ENCODE measurements around the gene FOXN3. TPM values are rescaled to one million over a fixed set of nuclear protein-coding genes. Genes with fewer than 3 reads are reported as not detected.

Gene FOXN3
- total RNA-seq, 1 donor from 2014 or later = 106 TPM

GRCh38 chr14:89258728-89259273 lies 158.2 kb downstream of the FOXN3 start:
- H3K4me1 Mint-ChIP-seq = peaks cover 40% of the 10 kb centered on the region

GRCh38 chr14:89256951-89257350 lies 160.1 kb downstream of the FOXN3 start:
- ATAC-seq (ENCODE audit: low read depth) = no peak

More at GRCh38 chr14:89258728-89259273, 158.2 kb downstream of the FOXN3 start:
- Mint-ChIP-seq H3K36me3 (ENCODE audit: low read depth) (peaks cover 27% of the 10 kb centered on the region), H3K4me3 (peak overlapping the region; percentile 7), H3K9me3 (no peaks in the 10 kb centered on the region), H3K27me3 (no peaks in the 10 kb centered on the region), H3K27ac (peak overlapping the region; percentile 37)
- CTCF ChIA-PET = interaction anchor here (1.0 to 1.3 kb wide), 3 partner anchors 16 to 125 kb away, joined by 3 read pairs; no protein-coding TSS in a partner anchor
- POLR2A ChIA-PET = interaction anchor here (0.6 to 1.0 kb wide), 4 partner anchors 14 to 175 kb away, joined by 3 to 5 read pairs (median 4); no protein-coding TSS in a partner anchor
- TF ChIP-seq CTCF (IDR thresholded peaks at IDR 0.05) = no peak
- intact Hi-C loops (cut with micrococcal nuclease) = no loop called here
- DNase-seq (no peak), ATAC-seq (ENCODE audit: low read depth) (peak; percentile 87)

GRCh38 chr14:89256283-89256682 lies 160.8 kb downstream of the FOXN3 start:
- ChIA-PET POLR2A (interaction anchor here (0.7 kb wide), 1 partner anchor 48 kb away, joined by 3 read pairs; no protein-coding TSS in a partner anchor), CTCF (no interaction called here)
- H3K27ac Mint-ChIP-seq = no peak overlapping the region
- H3K27me3 Mint-ChIP-seq = no peaks in the 10 kb centered on the region
- H3K4me1 Mint-ChIP-seq = peaks cover 28% of the 10 kb centered on the region
- TF ChIP-seq CTCF (IDR thresholded peaks at IDR 0.05) = no peak
- H3K4me3 Mint-ChIP-seq = no peak overlapping the region
- ATAC-seq (ENCODE audit: low read depth) (no peak), DNase-seq (no peak)
- H3K9me3 Mint-ChIP-seq = no peaks in the 10 kb centered on the region
- intact Hi-C loops (cut with micrococcal nuclease) = no loop called here
- H3K36me3 Mint-ChIP-seq (ENCODE audit: low read depth) = peaks cover 38% of the 10 kb centered on the region

More at GRCh38 chr14:89256951-89257350, 160.1 kb downstream of the FOXN3 start:
- Mint-ChIP-seq H3K27ac (no peak overlapping the region), H3K9me3 (no peaks in the 10 kb centered on the region), H3K4me1 (peaks cover 28% of the 10 kb centered on the region), H3K36me3 (ENCODE audit: low read depth) (peaks cover 37% of the 10 kb centered on the region), H3K27me3 (no peaks in the 10 kb centered on the region), H3K4me3 (no peak overlapping the region)
- ChIA-PET POLR2A (interaction anchor here (0.7 kb wide), 1 partner anchor 47 kb away, joined by 3 read pairs; no protein-coding TSS in a partner anchor), CTCF (no interaction called here)
- TF ChIP-seq CTCF (IDR thresholded peaks at IDR 0.05) = no peak
- intact Hi-C loops (cut with micrococcal nuclease) = no loop called here
- no peak for DNase-seq

- ChIA-PET POLR2A (no interaction called here), CTCF (no interaction called here)
- H3K27ac Mint-ChIP-seq = no peak overlapping the region
- peaks cover 2% of the 10 kb centered on the region for H3K9me3 Mint-ChIP-seq
- no peak overlapping the region for H3K4me3 Mint-ChIP-seq
- ATAC-seq (ENCODE audit: low read depth) (no peak), DNase-seq (no peak)
- H3K36me3 Mint-ChIP-seq (ENCODE audit: low read depth) = peaks cover 41% of the 10 kb centered on the region
- peaks cover 29% of the 10 kb centered on the region for H3K4me1 Mint-ChIP-seq
- intact Hi-C loops (cut with micrococcal nuclease) = no loop called here
- no peaks in the 10 kb centered on the region for H3K27me3 Mint-ChIP-seq
- TF ChIP-seq CTCF (IDR thresholded peaks at IDR 0.05) = no peak
These were observed 161.2 kb downstream of the FOXN3 start for GRCh38 chr14:89255852-89256251.

GRCh38 chr14:89255012-89255411 lies 162.0 kb downstream of the FOXN3 start:
- DNase-seq (no peak), ATAC-seq (ENCODE audit: low read depth) (no peak)
- ChIA-PET POLR2A (no interaction called here), CTCF (no interaction called here)
- Mint-ChIP-seq H3K27me3 (no peaks in the 10 kb centered on the region), H3K4me3 (no peak overlapping the region), H3K4me1 (peaks cover 34% of the 10 kb centered on the region), H3K36me3 (ENCODE audit: low read depth) (peaks cover 48% of the 10 kb centered on the region), H3K9me3 (peaks cover 6% of the 10 kb centered on the region), H3K27ac (no peak overlapping the region)
- TF ChIP-seq CTCF (IDR thresholded peaks at IDR 0.05) = no peak
- intact Hi-C loops (cut with micrococcal nuclease) = no loop called here

All from activated B cell treated with CpG ODN at 0.5 μM for 24 hours (primary cell).